ENCODE results near the gene DCAF5. TPM values are rescaled to one million over a fixed set of nuclear protein-coding genes. Genes with fewer than 3 reads are reported as not detected.
A peak's percentile ranks its signal among the peaks of the same experiment; 100 is the strongest.
"Not testable (repeated sequence)": the region's sequence is repeated elsewhere in the genome, so short reads cannot be mapped to it uniquely, and the experiment has no call there.

DCAF5 gene
- total RNA-seq, 1 donor from 2014 or later, result 57.8 TPM

- intact Hi-C loops (cut with micrococcal nuclease), result no loop called here
- Histone ChIP-seq H3K4me1 (peaks cover 47% of the 10 kb centered on the region), H3K9me3 (replicated peaks) (no peaks in the 10 kb centered on the region), H3K27ac (replicated peaks) (peak overlapping the region; percentile 36), H3K27me3 (ENCODE audit: low read depth) (no peaks in the 10 kb centered on the region), H3K36me3 (no peaks in the 10 kb centered on the region), H3K4me3 (no peak overlapping the region)
- no peak for TF ChIP-seq CTCF (IDR thresholded peaks at IDR 0.05; ENCODE audit: borderline replicate concordance)
- DNase-seq, result no peak
Observed at GRCh38 chr14:69037790-69038454, 115.0 kb downstream of the DCAF5 start.

GRCh38 chr14:69036757-69037506 is 116.0 kb downstream of the DCAF5 start:
- H3K36me3 ChIP-seq, result no peaks in the 10 kb centered on the region
- intact Hi-C loops (cut with micrococcal nuclease), result no loop called here
- no peaks in the 10 kb centered on the region for H3K27me3 ChIP-seq (ENCODE audit: low read depth)
- H3K4me1 ChIP-seq, result peaks cover 41% of the 10 kb centered on the region
- no peak overlapping the region for H3K27ac ChIP-seq (replicated peaks)
- no peak overlapping the region for H3K4me3 ChIP-seq
- TF ChIP-seq CTCF (IDR thresholded peaks at IDR 0.05; ENCODE audit: borderline replicate concordance), result no peak
- no peaks in the 10 kb centered on the region for H3K9me3 ChIP-seq (replicated peaks)
- DNase-seq, result no peak

- Histone ChIP-seq H3K4me1 (peaks cover 41% of the 10 kb centered on the region), H3K27ac (replicated peaks) (no peak overlapping the region), H3K36me3 (no peaks in the 10 kb centered on the region), H3K27me3 (ENCODE audit: low read depth) (no peaks in the 10 kb centered on the region), H3K9me3 (replicated peaks) (no peaks in the 10 kb centered on the region), H3K4me3 (no peak overlapping the region)
- no peak for TF ChIP-seq CTCF (IDR thresholded peaks at IDR 0.05; ENCODE audit: borderline replicate concordance)
- intact Hi-C loops (cut with micrococcal nuclease), result no loop called here
- DNase-seq, result no peak
Observed at GRCh38 chr14:69034612-69035262, 118.2 kb downstream of the DCAF5 start.

- Histone ChIP-seq H3K4me1 (no peaks in the 10 kb centered on the region), H3K36me3 (no peaks in the 10 kb centered on the region), H3K4me3 (no peak overlapping the region), H3K27me3 (ENCODE audit: low read depth) (no peaks in the 10 kb centered on the region), H3K27ac (replicated peaks) (no peak overlapping the region), H3K9me3 (replicated peaks) (no peaks in the 10 kb centered on the region)
- DNase-seq, result no peak
- intact Hi-C loops (cut with micrococcal nuclease), result no loop called here
- no peak for TF ChIP-seq CTCF (IDR thresholded peaks at IDR 0.05; ENCODE audit: borderline replicate concordance)
Observed at GRCh38 chr14:69027242-69027913, 125.5 kb downstream of the DCAF5 start.

- intact Hi-C loops (cut with micrococcal nuclease), result no loop called here
- no peaks in the 10 kb centered on the region for H3K9me3 ChIP-seq (replicated peaks)
- H3K4me3 ChIP-seq, result no peak overlapping the region
- H3K4me1 ChIP-seq, result no peaks in the 10 kb centered on the region
- H3K27me3 ChIP-seq (ENCODE audit: low read depth), result no peaks in the 10 kb centered on the region
- no peak for TF ChIP-seq CTCF (IDR thresholded peaks at IDR 0.05; ENCODE audit: borderline replicate concordance)
- no peaks in the 10 kb centered on the region for H3K36me3 ChIP-seq
- H3K27ac ChIP-seq (replicated peaks), result no peak overlapping the region
- DNase-seq, result no peak
Observed at GRCh38 chr14:69023035-69023434, 129.9 kb downstream of the DCAF5 start.

GRCh38 chr14:69022093-69022492 is 130.8 kb downstream of the DCAF5 start:
- H3K4me3 ChIP-seq; H3K36me3 ChIP-seq; H3K27ac ChIP-seq (replicated peaks); H3K27me3 ChIP-seq (ENCODE audit: low read depth); DNase-seq; intact Hi-C loops (cut with micrococcal nuclease); H3K9me3 ChIP-seq (replicated peaks); H3K4me1 ChIP-seq: not testable (repeated sequence)
